Hepatocyte (in vitro differentiated cells): ENCODE data around the gene LDAH.

Experiments
- CTCF ChIP-seq: fragments of 200-600 bp; sonication (generic); IDR thresholded peaks from 2 replicates; pipeline ENCODE4 v1.5.1; 2016; ENCODE audit warnings: antibody characterized with exemption, mild to moderate bottlenecking; ENCODE audit not compliant: poor library complexity
- EZH2phosphoT487 ChIP-seq: fragments of 200-600 bp; sonication (generic); IDR thresholded peaks from one replicate; pipeline ENCODE4 v1.6.1; 2018; ENCODE audit warnings: antibody characterized with exemption, mild to moderate bottlenecking, low read depth, moderate library complexity; ENCODE audit not compliant: unreplicated experiment, severe bottlenecking

- no peak for TF ChIP-seq CTCF
- TF ChIP-seq EZH2phosphoT487: no peak
Observed at GRCh38 chr2:20651731-20652099, 171.2 kb downstream of the LDAH start.
